Mucosa of rectum (tissue), 2 donors: ENCODE results near the gene MICOS13.

Experiments used
- H3K27ac ChIP-seq, 2 donors: one replicate each; pipeline ENCODE4 v1.7.0; 2013; ENCODE audit warnings: inconsistent platforms in 2 of 2, low read depth in 2 of 2, low read length in 2 of 2
- H3K27me3 ChIP-seq, 2 donors: one replicate each; pipeline ENCODE4 v1.7.0; 2013; ENCODE audit warnings: low read length in 2 of 2; ENCODE audit not compliant: control insufficient read depth in 2 of 2, insufficient read depth in 2 of 2
- H3K36me3 ChIP-seq, 2 donors: one replicate each; pipeline ENCODE4 v1.7.0; 2013; ENCODE audit warnings: low read length in 2 of 2; ENCODE audit not compliant: control insufficient read depth in 2 of 2, insufficient read depth in 2 of 2
- H3K4me1 ChIP-seq, 2 donors: one replicate each; pipeline ENCODE4 v1.7.0; 2013; ENCODE audit warnings: low read length in 2 of 2, mild to moderate bottlenecking in 1 of 2; ENCODE audit not compliant: control insufficient read depth in 2 of 2, insufficient read depth in 2 of 2
- H3K4me3 ChIP-seq, 2 donors: one replicate each; pipeline ENCODE4 v1.7.0; 2013; ENCODE audit warnings: low read length in 2 of 2
- H3K9ac ChIP-seq, 2 donors: one replicate each; pipeline ENCODE4 v1.7.0; 2013; ENCODE audit warnings: low read length in 2 of 2, low read depth in 1 of 2, mild to moderate bottlenecking in 1 of 2
- H3K9me3 ChIP-seq, 2 donors: one replicate each; pipeline ENCODE4 v1.7.0; 2013; ENCODE audit warnings: low read length in 2 of 2; ENCODE audit not compliant: control insufficient read depth in 2 of 2
- donor health status: healthy.
- donor health status: Normal muscosa, but diverticular disease.

Gene MICOS13

GRCh38 chr19:5676772-5677105 lies 3.6 kb downstream of the MICOS13 start:
- no peak overlapping the region for H3K9ac ChIP-seq
- peaks cover 16 to 21% of the 10 kb centered on the region in 2 donors for H3K4me1 ChIP-seq
- H3K27me3 ChIP-seq, result no peaks in the 10 kb centered on the region
- H3K36me3 ChIP-seq, result peaks cover 4 to 6% of the 10 kb centered on the region in 2 donors
- no peaks in the 10 kb centered on the region for H3K9me3 ChIP-seq
- no peak overlapping the region for H3K27ac ChIP-seq
- H3K4me3 ChIP-seq, result no peak overlapping the region

GRCh38 chr19:5676105-5676771 lies 4.1 kb downstream of the MICOS13 start:
- Histone ChIP-seq H3K4me1 (peaks cover 14 to 18% of the 10 kb centered on the region in 2 donors), H3K27ac (no peak overlapping the region), H3K9me3 (no peaks in the 10 kb centered on the region), H3K4me3 (no peak overlapping the region), H3K9ac (no peak overlapping the region), H3K36me3 (peaks cover 5 to 6% of the 10 kb centered on the region in 2 donors), H3K27me3 (no peaks in the 10 kb centered on the region)

DNA sequence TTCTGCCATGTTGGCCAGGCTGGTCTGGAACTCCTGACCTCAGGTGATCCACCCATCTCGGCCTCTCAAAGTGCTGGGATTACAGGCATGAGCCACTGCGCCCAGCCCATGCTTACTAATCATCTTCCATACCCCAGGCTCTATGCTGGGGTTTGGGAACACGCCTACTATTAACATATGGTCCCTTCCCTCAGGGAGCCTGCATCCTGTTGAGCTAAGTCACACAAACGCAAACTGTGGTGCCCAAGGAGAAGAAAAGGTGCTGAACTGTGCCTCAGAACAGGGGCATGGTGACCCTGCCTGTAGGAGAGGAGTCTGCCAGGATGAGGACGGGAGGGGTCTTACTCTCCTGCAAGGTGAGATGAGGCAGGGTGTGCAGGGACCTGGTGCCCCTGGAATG lies 5.6 kb downstream of the MICOS13 start:
- Histone ChIP-seq H3K27me3 (no peaks in the 10 kb centered on the region), H3K36me3 (peaks cover 6 to 7% of the 10 kb centered on the region in 2 donors), H3K27ac (no peak overlapping the region), H3K4me3 (no peak overlapping the region), H3K4me1 (peaks cover 10 to 12% of the 10 kb centered on the region in 2 donors), H3K9me3 (no peaks in the 10 kb centered on the region), H3K9ac (no peak overlapping the region)

GRCh38 chr19:5673752-5674151 lies 6.6 kb downstream of the MICOS13 start:
- H3K9ac ChIP-seq, result no peak overlapping the region
- no peaks in the 10 kb centered on the region for H3K9me3 ChIP-seq
- H3K27me3 ChIP-seq, result no peaks in the 10 kb centered on the region
- H3K36me3 ChIP-seq, result peaks cover 15 to 16% of the 10 kb centered on the region in 2 donors
- no peak overlapping the region for H3K27ac ChIP-seq
- peaks cover 3 to 5% of the 10 kb centered on the region in 2 donors for H3K4me1 ChIP-seq
- H3K4me3 ChIP-seq, result no peak overlapping the region

- H3K36me3 ChIP-seq, result peaks cover 18 to 19% of the 10 kb centered on the region in 2 donors
- peaks cover 3 to 5% of the 10 kb centered on the region in 2 donors for H3K4me1 ChIP-seq
Observed at GRCh38 chr19:5672708-5673459, 7.4 kb downstream of the MICOS13 start.

GRCh38 chr19:5671600-5671999 lies 8.7 kb downstream of the MICOS13 start:
- peaks cover 27 to 30% of the 10 kb centered on the region in 2 donors for H3K36me3 ChIP-seq

More at GRCh38 chr19:5672708-5673459, 7.4 kb downstream of the MICOS13 start:
- Histone ChIP-seq H3K27me3 (no peaks in the 10 kb centered on the region), H3K4me3 (no peak overlapping the region), H3K9ac (no peak overlapping the region), H3K9me3 (no peaks in the 10 kb centered on the region), H3K27ac (no peak overlapping the region)

GRCh38 chr19:5669212-5669611 lies 11.1 kb downstream of the MICOS13 start:
- Histone ChIP-seq H3K27me3 (no peaks in the 10 kb centered on the region), H3K27ac (no peak overlapping the region), H3K9me3 (no peaks in the 10 kb centered on the region), H3K36me3 (peaks cover 50 to 54% of the 10 kb centered on the region in 2 donors), H3K4me3 (no peak overlapping the region), H3K4me1 (no peaks in the 10 kb centered on the region), H3K9ac (no peak overlapping the region)

More at GRCh38 chr19:5671600-5671999, 8.7 kb downstream of the MICOS13 start:
- Histone ChIP-seq H3K27me3 (no peaks in the 10 kb centered on the region), H3K4me3 (no peak overlapping the region), H3K27ac (no peak overlapping the region), H3K9ac (no peak overlapping the region), H3K4me1 (peaks cover 1 to 5% of the 10 kb centered on the region in 2 donors), H3K9me3 (no peaks in the 10 kb centered on the region)

- no peak overlapping the region for H3K9ac ChIP-seq
- no peaks in the 10 kb centered on the region for H3K4me1 ChIP-seq
- peaks cover 64 to 67% of the 10 kb centered on the region in 2 donors for H3K36me3 ChIP-seq
- no peaks in the 10 kb centered on the region for H3K27me3 ChIP-seq
- H3K4me3 ChIP-seq, result no peak overlapping the region
- no peaks in the 10 kb centered on the region for H3K9me3 ChIP-seq
- H3K27ac ChIP-seq, result no peak overlapping the region
Observed at GRCh38 chr19:5667751-5668271, 12.5 kb downstream of the MICOS13 start.

GRCh38 chr19:5666921-5667610 lies 13.2 kb downstream of the MICOS13 start:
- H3K27me3 ChIP-seq, result no peaks in the 10 kb centered on the region
- peaks cover 69 to 71% of the 10 kb centered on the region in 2 donors for H3K36me3 ChIP-seq
- H3K4me3 ChIP-seq, result no peak overlapping the region
- no peaks in the 10 kb centered on the region for H3K4me1 ChIP-seq
- H3K9me3 ChIP-seq, result no peaks in the 10 kb centered on the region
- H3K9ac ChIP-seq, result no peak overlapping the region
- H3K27ac ChIP-seq, result no peak overlapping the region
